Measurements from ENCODE around the gene CHPT1.

Gene CHPT1

GRCh38 chr12:101737476-101737875, 40.0 kb downstream of the CHPT1 start (continued):
- no peak for TF ChIP-seq TSHZ2 (CRISPR knock-in tag; IDR thresholded peaks at IDR 0.05)

- ATAC-seq: no peak
- TF ChIP-seq ZNF565 (CRISPR knock-in tag; conservative IDR thresholded peaks at IDR 0.05; ENCODE audit: low read depth) (no peak), SNAI2 (CRISPR knock-in tag; IDR thresholded peaks at IDR 0.05) (no peak), OSR1 (CRISPR knock-in tag; IDR thresholded peaks at IDR 0.05) (no peak), CREB5 (CRISPR knock-in tag; IDR thresholded peaks at IDR 0.05; ENCODE audit: low read depth) (no peak), BACH2 (CRISPR knock-in tag; IDR thresholded peaks at IDR 0.05; ENCODE audit: borderline replicate concordance) (no peak), ZC3H10 (CRISPR knock-in tag; IDR thresholded peaks at IDR 0.05) (no peak), ISL1 (CRISPR knock-in tag; IDR thresholded peaks at IDR 0.05) (no peak), CSRNP3 (CRISPR knock-in tag; IDR thresholded peaks at IDR 0.05) (no peak), ZFP3 (CRISPR knock-in tag; IDR thresholded peaks at IDR 0.05) (no peak), RARB (CRISPR knock-in tag; IDR thresholded peaks at IDR 0.05) (no peak)
Measured at GRCh38 chr12:101738920-101739665, 41.7 kb downstream of the CHPT1 start, which contains the start of gene SYCP3. TSS of gene SYCP3 (minus strand) at chr12:101739462. CDS start at chr12:101737935, 1,527 bp downstream.

GRCh38 chr12:101740566-101740965, 43.1 kb downstream of the CHPT1 start:
- no peak for ATAC-seq
- TF ChIP-seq ZNF565 (CRISPR knock-in tag; conservative IDR thresholded peaks at IDR 0.05; ENCODE audit: low read depth) (no peak), OSR1 (CRISPR knock-in tag; IDR thresholded peaks at IDR 0.05) (no peak), ARNTL (CRISPR knock-in tag; IDR thresholded peaks at IDR 0.05; ENCODE audit: borderline replicate concordance, low read depth) (no peak), CSDC2 (CRISPR knock-in tag; IDR thresholded peaks at IDR 0.05) (no peak), ZFP3 (CRISPR knock-in tag; IDR thresholded peaks at IDR 0.05) (no peak), RARB (CRISPR knock-in tag; IDR thresholded peaks at IDR 0.05) (no peak), BACH2 (CRISPR knock-in tag; IDR thresholded peaks at IDR 0.05; ENCODE audit: borderline replicate concordance) (no peak), CREB5 (CRISPR knock-in tag; IDR thresholded peaks at IDR 0.05; ENCODE audit: low read depth) (no peak), GLIS3 (CRISPR knock-in tag; IDR thresholded peaks at IDR 0.05) (no peak), ESRRG (CRISPR knock-in tag; IDR thresholded peaks at IDR 0.05) (no peak), ISL1 (CRISPR knock-in tag; IDR thresholded peaks at IDR 0.05) (no peak), TOX (CRISPR knock-in tag; IDR thresholded peaks at IDR 0.05; ENCODE audit: borderline replicate concordance) (no peak), SNAI2 (CRISPR knock-in tag; IDR thresholded peaks at IDR 0.05) (no peak), POU6F1 (CRISPR knock-in tag; IDR thresholded peaks at IDR 0.05; ENCODE audit: borderline replicate concordance, low read depth) (no peak), PATZ1 (CRISPR knock-in tag; IDR thresholded peaks at IDR 0.05; ENCODE audit: borderline replicate concordance) (no peak)
